ENCODE results near the gene CYP26C1. TPM values are rescaled to one million over a fixed set of nuclear protein-coding genes. Genes with fewer than 3 reads are reported as not detected.

Gene CYP26C1
- total and polyA plus RNA-seq, 7 experiments from 2014 or later: 0.10 to 0.38 (median 0.27) TPM; not detected in 2

DNA sequence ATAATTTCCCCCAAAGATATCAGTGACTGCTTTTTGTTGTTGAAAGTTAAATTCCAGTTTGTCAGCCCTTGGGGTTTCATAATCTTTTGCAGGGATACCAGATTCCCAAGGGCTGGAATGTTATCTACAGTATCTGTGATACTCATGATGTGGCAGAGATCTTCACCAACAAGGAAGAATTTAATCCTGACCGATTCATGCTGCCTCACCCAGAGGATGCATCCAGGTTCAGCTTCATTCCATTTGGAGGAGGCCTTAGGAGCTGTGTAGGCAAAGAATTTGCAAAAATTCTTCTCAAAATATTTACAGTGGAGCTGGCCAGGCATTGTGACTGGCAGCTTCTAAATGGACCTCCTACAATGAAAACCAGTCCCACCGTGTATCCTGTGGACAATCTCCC, 16.3 kb downstream of the CYP26C1 start:
- H3K4me1 ChIP-seq (ENCODE audit: control insufficient read depth in 2 of 2, insufficient read depth in 2 of 2, low read length in 2 of 2): no peaks in the 10 kb centered on the region
- no peak for DNase-seq
- Mint-ChIP-seq H3K4me1 (peaks cover 12 to 32% (median 20%) of the 10 kb centered on the region in 7 donors), H3K4me3 (no peak overlapping the region), H3K27ac (no peak overlapping the region), H3K27me3 (peaks cover 56 to 84% (median 66%) of the 10 kb centered on the region in 5 donors), H3K9me3 (peaks cover 0 to 1% (median 0%) of the 10 kb centered on the region in 11 donors), H3K36me3 (peaks cover 0 to 1% (median 0%) of the 10 kb centered on the region in 5 donors)
- H3K27me3 ChIP-seq (ENCODE audit: control insufficient read depth in 2 of 2, insufficient read depth in 2 of 2, low read length in 2 of 2): no peaks in the 10 kb centered on the region
- ATAC-seq: no peak
- H3K9me3 ChIP-seq (ENCODE audit: control insufficient read depth in 2 of 3, low read length in 3 of 3): no peaks in the 10 kb centered on the region
- intact Hi-C loops (cut with micrococcal nuclease): no loop called here
- H3K27ac ChIP-seq (ENCODE audit: low read depth, low read length): no peak overlapping the region
- CTCF ChIA-PET: interaction anchor here (0.6 kb wide), 1 partner anchor 195 kb away, joined by 3 read pairs; no protein-coding TSS in a partner anchor
- no peak overlapping the region for H3K4me3 ChIP-seq (ENCODE audit: low read length)
- H3K36me3 ChIP-seq (ENCODE audit: control insufficient read depth in 2 of 3, insufficient read depth in 3 of 3, low read length in 3 of 3): no peaks in the 10 kb centered on the region
- POLR2A ChIA-PET: interaction anchor here (0.6 kb wide), 1 partner anchor 34 kb away, joined by 3 read pairs; no protein-coding TSS in a partner anchor

DNA sequence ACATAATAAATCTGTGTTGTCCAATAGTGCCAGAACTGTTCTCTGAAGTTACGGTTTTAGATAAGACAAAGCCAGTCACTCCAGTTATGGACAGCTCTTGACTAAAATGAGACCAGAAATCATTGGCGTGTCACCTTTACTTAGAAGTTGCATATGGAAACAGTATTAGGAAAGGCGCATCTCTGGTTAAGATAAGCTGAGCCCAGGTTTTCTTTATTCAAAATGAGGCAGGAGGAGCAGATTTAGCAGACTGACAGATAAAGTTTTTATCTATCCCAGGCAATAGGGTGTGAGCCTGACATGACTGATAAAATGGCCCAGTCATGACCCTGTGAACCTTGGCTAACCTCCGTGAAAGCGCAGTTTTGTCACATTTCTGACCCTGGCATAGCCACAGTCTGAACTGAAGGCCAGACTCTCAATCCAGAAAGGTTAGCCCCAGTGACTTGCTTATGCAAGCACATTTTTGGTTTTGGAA, 17.3 kb downstream of the CYP26C1 start:
- no peaks in the 10 kb centered on the region for H3K36me3 ChIP-seq (ENCODE audit: control insufficient read depth in 2 of 3, insufficient read depth in 3 of 3, low read length in 3 of 3)
- no peaks in the 10 kb centered on the region for H3K27me3 ChIP-seq (ENCODE audit: control insufficient read depth in 2 of 2, insufficient read depth in 2 of 2, low read length in 2 of 2)
- Mint-ChIP-seq H3K9me3 (peaks cover 0 to 1% (median 0%) of the 10 kb centered on the region in 11 donors), H3K27me3 (peaks cover 49 to 73% (median 59%) of the 10 kb centered on the region in 5 donors), H3K4me3 (no peak overlapping the region), H3K4me1 (peaks cover 10 to 22% (median 15%) of the 10 kb centered on the region in 7 donors), H3K36me3 (no peaks in the 10 kb centered on the region), H3K27ac (no peak overlapping the region)
- intact Hi-C loops (cut with micrococcal nuclease): no loop called here
- no peak for DNase-seq
- ChIA-PET POLR2A (no interaction called here), CTCF (interaction anchor here (1.0 kb wide), 1 partner anchor 271 kb away, joined by 3 read pairs; no protein-coding TSS in a partner anchor)
- H3K4me3 ChIP-seq (ENCODE audit: low read length): no peak overlapping the region
- no peak overlapping the region for H3K27ac ChIP-seq (ENCODE audit: low read depth, low read length)
- H3K4me1 ChIP-seq (ENCODE audit: control insufficient read depth in 2 of 2, insufficient read depth in 2 of 2, low read length in 2 of 2): no peaks in the 10 kb centered on the region
- no peaks in the 10 kb centered on the region for H3K9me3 ChIP-seq (ENCODE audit: control insufficient read depth in 2 of 3, low read length in 3 of 3)
- ATAC-seq: no peak

DNA sequence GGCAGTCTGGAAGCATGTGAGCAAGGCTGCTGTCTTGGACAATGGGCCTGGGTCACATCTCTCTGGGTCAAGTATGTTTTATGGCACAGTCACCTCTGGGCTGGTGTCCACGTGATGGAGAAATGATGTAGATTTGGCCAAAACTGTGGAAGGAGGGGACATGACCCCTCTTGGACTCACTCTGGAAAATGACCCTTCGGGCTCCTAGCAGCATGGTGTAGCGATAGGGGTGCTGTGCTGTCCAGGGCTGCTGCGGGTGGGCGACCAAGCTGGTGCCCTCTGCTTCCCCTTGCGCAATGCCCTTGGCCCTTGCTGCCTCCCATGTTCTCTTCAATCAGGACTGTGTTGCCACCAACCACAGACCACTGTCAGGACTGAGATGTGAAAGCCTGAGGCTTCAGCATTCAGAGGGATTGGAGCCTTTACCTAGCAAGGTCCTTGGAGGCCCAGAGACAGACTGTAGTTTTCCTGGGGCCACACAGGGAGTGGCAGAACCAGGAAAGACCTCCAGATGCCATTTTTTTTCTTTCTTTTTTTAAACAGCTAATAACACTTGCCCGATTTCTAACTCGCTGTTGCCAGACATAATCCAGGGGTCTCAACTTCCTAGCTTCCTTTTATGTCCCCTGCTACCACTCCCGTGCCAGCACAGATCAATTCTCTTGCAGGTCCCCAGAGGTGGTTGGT, 19.2 kb downstream of the CYP26C1 start:
- peaks cover 41 to 58% (median 52%) of the 10 kb centered on the region in 5 donors for H3K27me3 Mint-ChIP-seq
- Histone ChIP-seq H3K27ac (ENCODE audit: low read depth, low read length) (no peak overlapping the region), H3K9me3 (ENCODE audit: control insufficient read depth in 2 of 3, low read length in 3 of 3) (no peaks in the 10 kb centered on the region), H3K27me3 (ENCODE audit: control insufficient read depth in 2 of 2, insufficient read depth in 2 of 2, low read length in 2 of 2) (no peaks in the 10 kb centered on the region), H3K4me3 (ENCODE audit: low read length) (no peak overlapping the region), H3K36me3 (ENCODE audit: control insufficient read depth in 2 of 3, insufficient read depth in 3 of 3, low read length in 3 of 3) (no peaks in the 10 kb centered on the region), H3K4me1 (ENCODE audit: control insufficient read depth in 2 of 2, insufficient read depth in 2 of 2, low read length in 2 of 2) (no peaks in the 10 kb centered on the region)
- H3K36me3 Mint-ChIP-seq: no peaks in the 10 kb centered on the region
- H3K4me3 Mint-ChIP-seq: peak overlapping the region in 4 of 10 donors; percentile 2 to 70 (median 44)
- no peak overlapping the region for H3K27ac Mint-ChIP-seq
- intact Hi-C loops (cut with micrococcal nuclease): loop anchor here (1.0 to 10.0 kb wide), 7 partner anchors 195 to 432 kb away; partner anchors contain the start of gene MYOF (in 2 of the 2)
- CTCF ChIA-PET: interaction anchor here (0.6 to 1.2 kb wide), 2 partner anchors 23 to 28 kb away, joined by 3 read pairs; no protein-coding TSS in a partner anchor
- H3K4me1 Mint-ChIP-seq: peaks cover 5 to 11% (median 8%) of the 10 kb centered on the region in 7 donors
- DNase-seq (no peak), ATAC-seq (no peak)
- H3K9me3 Mint-ChIP-seq: no peaks in the 10 kb centered on the region
- POLR2A ChIA-PET: no interaction called here

DNA sequence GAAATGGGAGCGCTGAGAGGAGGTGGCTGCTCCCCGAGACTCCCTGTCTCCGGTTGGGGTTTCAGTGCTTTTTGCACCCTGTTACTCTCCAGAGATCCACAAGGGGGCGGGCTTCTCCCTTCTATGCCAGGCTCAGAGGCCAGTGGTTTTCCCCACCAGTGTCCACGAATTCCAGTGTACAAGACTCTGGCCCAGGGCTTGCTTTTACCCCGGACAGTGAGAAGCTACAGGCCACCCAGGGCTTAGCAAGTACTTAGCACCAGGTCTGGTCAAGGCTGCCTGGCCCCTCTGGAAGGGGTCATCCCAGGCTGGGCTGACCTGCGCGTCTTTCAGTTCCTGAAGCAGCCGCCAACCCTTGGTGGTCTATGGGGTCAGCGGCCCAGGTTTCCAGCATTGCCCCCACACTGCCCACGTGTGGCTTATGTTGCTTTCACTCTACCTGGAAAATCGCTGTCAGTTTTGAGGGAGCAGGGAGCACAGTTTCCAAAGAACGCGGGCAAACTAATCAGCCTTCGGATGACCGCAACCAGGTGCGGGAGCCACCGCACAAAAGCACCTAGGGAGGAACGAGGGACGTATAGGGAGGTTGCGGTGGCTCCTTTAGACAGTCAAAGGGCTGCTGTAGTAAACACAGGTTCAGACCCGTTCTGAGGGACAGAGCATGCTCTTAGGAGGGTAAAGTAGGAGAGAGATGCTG, 19.9 kb downstream of the CYP26C1 start:
- ATAC-seq (peak; percentile 81), DNase-seq (peak in 8 of 9 donors; percentile 18 to 57 (median 44))
- ChIA-PET CTCF (interaction anchor here (0.6 to 1.5 kb wide), 3 partner anchors 27 to 458 kb away, joined by 3 read pairs; no protein-coding TSS in a partner anchor), POLR2A (no interaction called here)
- Mint-ChIP-seq H3K27me3 (peaks cover 39 to 51% (median 45%) of the 10 kb centered on the region in 5 donors), H3K27ac (no peak overlapping the region), H3K4me3 (peak overlapping the region in 4 of 10 donors; percentile 2 to 70 (median 44)), H3K9me3 (no peaks in the 10 kb centered on the region), H3K4me1 (peaks cover 4 to 8% (median 7%) of the 10 kb centered on the region in 7 donors), H3K36me3 (no peaks in the 10 kb centered on the region)
- Histone ChIP-seq H3K27ac (ENCODE audit: low read depth, low read length) (no peak overlapping the region), H3K36me3 (ENCODE audit: control insufficient read depth in 2 of 3, insufficient read depth in 3 of 3, low read length in 3 of 3) (no peaks in the 10 kb centered on the region), H3K9me3 (ENCODE audit: control insufficient read depth in 2 of 3, low read length in 3 of 3) (no peaks in the 10 kb centered on the region), H3K4me1 (ENCODE audit: control insufficient read depth in 2 of 2, insufficient read depth in 2 of 2, low read length in 2 of 2) (no peaks in the 10 kb centered on the region), H3K27me3 (ENCODE audit: control insufficient read depth in 2 of 2, insufficient read depth in 2 of 2, low read length in 2 of 2) (no peaks in the 10 kb centered on the region), H3K4me3 (ENCODE audit: low read length) (no peak overlapping the region)
- intact Hi-C loops (cut with micrococcal nuclease): loop anchor here (1.0 to 10.0 kb wide), 7 partner anchors 196 to 432 kb away; partner anchors contain the start of gene MYOF (in 2 of the 2)

DNA sequence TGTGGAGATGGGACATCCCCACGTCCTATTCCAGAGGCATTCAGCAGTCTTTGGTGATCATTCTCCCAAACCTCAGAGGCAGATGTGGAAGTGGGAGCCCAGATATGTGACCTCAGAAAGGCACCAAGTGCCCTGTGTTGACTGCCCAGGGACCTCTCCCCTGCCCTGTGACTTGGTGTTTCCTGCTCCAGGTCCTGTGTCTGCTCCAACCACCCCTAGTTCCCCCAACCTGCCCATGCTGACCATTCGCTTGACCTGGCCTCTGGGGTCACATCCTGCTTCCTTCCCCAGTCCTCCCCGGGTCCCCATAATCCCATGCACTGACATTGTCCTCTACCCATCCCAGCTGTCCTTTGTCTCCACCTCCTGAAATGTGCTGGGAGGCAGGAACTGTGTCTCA, 20.7 kb downstream of the CYP26C1 start:
- POLR2A ChIA-PET: no interaction called here
- no peak overlapping the region for H3K4me3 Mint-ChIP-seq
- Histone ChIP-seq H3K4me1 (ENCODE audit: control insufficient read depth in 2 of 2, insufficient read depth in 2 of 2, low read length in 2 of 2) (no peaks in the 10 kb centered on the region), H3K9me3 (ENCODE audit: control insufficient read depth in 2 of 3, low read length in 3 of 3) (no peaks in the 10 kb centered on the region), H3K27ac (ENCODE audit: low read depth, low read length) (no peak overlapping the region), H3K27me3 (ENCODE audit: control insufficient read depth in 2 of 2, insufficient read depth in 2 of 2, low read length in 2 of 2) (no peaks in the 10 kb centered on the region), H3K36me3 (ENCODE audit: control insufficient read depth in 2 of 3, insufficient read depth in 3 of 3, low read length in 3 of 3) (no peaks in the 10 kb centered on the region), H3K4me3 (ENCODE audit: low read length) (no peak overlapping the region)
- CTCF ChIA-PET: interaction anchor here (1.3 to 1.5 kb wide), 2 partner anchors 277 to 430 kb away, joined by 3 read pairs; no protein-coding TSS in a partner anchor
- no peak overlapping the region for H3K27ac Mint-ChIP-seq
- H3K4me1 Mint-ChIP-seq: peaks cover 2 to 5% (median 3%) of the 10 kb centered on the region in 7 donors
- intact Hi-C loops (cut with micrococcal nuclease): loop anchor here (2.0 to 10.0 kb wide), 3 partner anchors 197 to 431 kb away; partner anchors contain the start of gene MYOF (in 1 of the 2)
- no peaks in the 10 kb centered on the region for H3K36me3 Mint-ChIP-seq
- ATAC-seq: no peak
- peaks cover 33 to 43% (median 37%) of the 10 kb centered on the region in 5 donors for H3K27me3 Mint-ChIP-seq
- no peaks in the 10 kb centered on the region for H3K9me3 Mint-ChIP-seq
- DNase-seq: peak in 1 of 9 donors; percentile 16

DNA sequence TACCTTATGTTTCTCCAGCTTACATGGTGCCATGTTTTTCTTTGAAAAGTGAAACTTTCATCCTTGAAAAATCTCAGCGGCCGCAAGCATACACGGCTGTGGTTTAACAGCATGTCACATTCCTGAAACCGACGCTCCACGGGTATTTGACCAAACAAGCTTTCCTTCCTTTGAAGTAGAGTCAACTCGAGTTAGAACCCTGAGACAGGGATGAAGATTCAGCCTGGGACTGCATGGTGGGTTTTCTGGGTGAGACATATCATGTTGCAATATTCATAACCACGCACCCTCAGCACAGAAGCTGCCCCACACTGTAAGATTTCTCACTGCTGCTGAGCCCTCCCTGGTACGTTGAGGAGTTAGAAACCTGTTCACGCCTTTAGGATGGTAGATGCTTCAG, 21.2 kb downstream of the CYP26C1 start:
- Mint-ChIP-seq H3K27ac (no peak overlapping the region), H3K9me3 (no peaks in the 10 kb centered on the region), H3K4me1 (peaks cover 2 to 5% (median 3%) of the 10 kb centered on the region in 7 donors), H3K4me3 (no peak overlapping the region), H3K27me3 (peaks cover 28 to 38% (median 32%) of the 10 kb centered on the region in 5 donors), H3K36me3 (no peaks in the 10 kb centered on the region)
- H3K9me3 ChIP-seq (ENCODE audit: control insufficient read depth in 2 of 3, low read length in 3 of 3): no peaks in the 10 kb centered on the region
- intact Hi-C loops (cut with micrococcal nuclease): loop anchor here (2.0 to 10.0 kb wide), 3 partner anchors 197 to 430 kb away; partner anchors contain the start of gene MYOF (in 1 of the 2)
- no peaks in the 10 kb centered on the region for H3K4me1 ChIP-seq (ENCODE audit: control insufficient read depth in 2 of 2, insufficient read depth in 2 of 2, low read length in 2 of 2)
- no peak overlapping the region for H3K4me3 ChIP-seq (ENCODE audit: low read length)
- no peak for ATAC-seq
- H3K27me3 ChIP-seq (ENCODE audit: control insufficient read depth in 2 of 2, insufficient read depth in 2 of 2, low read length in 2 of 2): no peaks in the 10 kb centered on the region
- DNase-seq: peak in 1 of 9 donors; percentile 11
- H3K36me3 ChIP-seq (ENCODE audit: control insufficient read depth in 2 of 3, insufficient read depth in 3 of 3, low read length in 3 of 3): no peaks in the 10 kb centered on the region
- ChIA-PET POLR2A (no interaction called here), CTCF (interaction anchor here (1.3 to 1.5 kb wide), 2 partner anchors 276 to 430 kb away, joined by 3 read pairs; no protein-coding TSS in a partner anchor)
- H3K27ac ChIP-seq (ENCODE audit: low read depth, low read length): no peak overlapping the region

Measured in naive thymus-derived CD4-positive, alpha-beta T cell (primary cell).